Measurements from ENCODE around the gene BMP8A.

The BMP8A gene

GRCh38 chr1:39571178-39571483 is 79.7 kb downstream of the BMP8A start:
- no peak for DNase-seq (ENCODE audit: low spot score)

- no peak for DNase-seq (ENCODE audit: low spot score)
These were observed 81.1 kb downstream of the BMP8A start for GRCh38 chr1:39572379-39573096.

- no peak for DNase-seq (ENCODE audit: low spot score)
These were observed 81.6 kb downstream of the BMP8A start for GRCh38 chr1:39573097-39573465.

GRCh38 chr1:39573736-39574624 is 82.5 kb downstream of the BMP8A start:
- DNase-seq (ENCODE audit: low spot score), result no peak

GRCh38 chr1:39574646-39575045 is 83.2 kb downstream of the BMP8A start:
- no peak for DNase-seq (ENCODE audit: low spot score)

Measured in HuH-7.5 (cell line).